Mesodermal cell (in vitro differentiated cells): ENCODE data around the gene RAP1GAP.

Experiments
- H3K27ac ChIP-seq: 2 replicates; pipeline ENCODE4 v1.7.0; 2013; ENCODE audit warnings: mild to moderate bottlenecking, low read depth, low read length, moderate library complexity; ENCODE audit not compliant: severe bottlenecking
- H3K36me3 ChIP-seq: 2 replicates; pipeline ENCODE4 v1.7.1; 2013; ENCODE audit warnings: mild to moderate bottlenecking, low read length, moderate library complexity; ENCODE audit not compliant: control insufficient read depth, insufficient read depth
- H3K4me1 ChIP-seq: one replicate; pipeline ENCODE4 v1.7.1; 2013; ENCODE audit warnings: mild to moderate bottlenecking, low read length; ENCODE audit not compliant: insufficient read depth, control insufficient read depth, poor library complexity, severe bottlenecking
- H3K4me3 ChIP-seq: 2 replicates; pipeline ENCODE4 v1.7.0; 2013; ENCODE audit warnings: low read length, control low read depth, mild to moderate bottlenecking; ENCODE audit not compliant: insufficient read depth, poor library complexity, severe bottlenecking; ENCODE audit errors: extremely low read depth
- H3K9me3 ChIP-seq: 2 replicates; pipeline ENCODE4 v1.7.1; 2013; ENCODE audit warnings: mild to moderate bottlenecking, low read length, moderate library complexity; ENCODE audit not compliant: control insufficient read depth
- WGBS, 2 experiments: methylation state at CpG; one replicate each; pipeline ENCODE4 v1.1.5; 2013; ENCODE audit warnings: missing lambda C conversion rate in 2 of 2; ENCODE audit not compliant: insufficient coverage in 2 of 2; 5-methylcytosine and 5-hydroxymethylcytosine counted together

Gene RAP1GAP

DNA sequence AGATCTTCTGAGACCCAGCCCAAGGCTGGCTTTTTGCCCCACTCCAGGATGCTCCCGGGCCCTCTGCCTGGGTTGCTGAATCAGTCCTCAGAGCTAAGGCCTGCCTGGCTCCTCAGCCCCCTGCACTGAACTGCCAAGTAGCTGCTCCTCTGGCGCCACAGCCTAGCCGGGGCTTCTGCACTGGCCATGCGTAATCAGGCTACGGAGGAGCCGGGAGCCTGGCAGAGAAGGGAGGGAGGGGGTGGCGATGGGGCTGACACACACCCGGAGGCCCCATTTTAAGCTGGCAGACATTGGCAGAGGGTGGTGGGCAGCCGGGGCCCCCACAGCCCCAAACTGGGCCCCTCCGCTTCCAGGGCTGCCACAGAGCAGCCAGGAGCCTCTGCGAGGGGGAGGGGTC, 121.3 kb downstream of the RAP1GAP start:
- 85 to 91% methylated on average over 5 to 10 of the region's 11 CpGs for WGBS, 2 experiments
- Histone ChIP-seq H3K4me1 (peaks cover 16% of the 10 kb centered on the region), H3K9me3 (no peaks in the 10 kb centered on the region), H3K27ac (no peak overlapping the region), H3K36me3 (no peaks in the 10 kb centered on the region), H3K4me3 (no peak overlapping the region)
